DND-41 (cell line): Measurements from ENCODE around the gene PHACTR1.

Source experiments
- CTCF ChIP-seq: IDR thresholded peaks from 2 replicates; pipeline ENCODE4 v1.5.1; 2012; ENCODE audit warnings: borderline replicate concordance, low read length, moderate library complexity, mild to moderate bottlenecking; ENCODE audit not compliant: poor library complexity, severe bottlenecking; ENCODE audit errors: extremely low read depth
- EZH2 ChIP-seq: IDR thresholded peaks from 3 replicates; pipeline ENCODE4 v1.6.1; 2012; ENCODE audit warnings: borderline replicate concordance, low read depth, mild to moderate bottlenecking, moderate library complexity, low read length, inconsistent platforms; ENCODE audit not compliant: severe bottlenecking

GRCh38 chr6:13287104-13287503, 570.5 kb downstream of the PHACTR1 start:
- TF ChIP-seq EZH2 (no peak), CTCF (no peak)
